Transverse colon (tissue), 4 donors: ENCODE data around the gene ZNF232. TPM values are rescaled to one million over a fixed set of nuclear protein-coding genes. Genes with fewer than 3 reads are reported as not detected.

ENCODE experiments used
- DNase-seq: peaks from one replicate; pipeline ENCODE4 v3.0.0-alpha.2; 2019
- H3K27ac ChIP-seq, 4 donors: fragments of 200-600 bp; sonication (generic); 2 replicates each; pipeline ENCODE4 v1.5.1; 2016 to 2018; ENCODE audit warnings: inconsistent platforms in 4 of 4
- H3K27me3 ChIP-seq: fragments of 200-600 bp; sonication (generic); 2 replicates; pipeline ENCODE4 v1.5.1; 2017; ENCODE audit warnings: inconsistent platforms
- H3K36me3 ChIP-seq, 4 donors: fragments of 200-600 bp; sonication (generic); 2 replicates each; pipeline ENCODE4 v1.5.1; 2017 to 2019; ENCODE audit warnings: inconsistent platforms in 4 of 4
- H3K4me1 ChIP-seq, 4 donors: fragments of 200-600 bp; sonication (generic); 2 replicates each; pipeline ENCODE4 v1.5.1; 2017 to 2020; ENCODE audit warnings: inconsistent platforms in 4 of 4
- H3K4me3 ChIP-seq, 4 donors: fragments of 200-600 bp; sonication (generic); 1 replicate in 1 of 4; 2 replicates in 3 of 4; pipeline versions ENCODE4 v1.5.1 to v1.6.1; 2017 to 2019; ENCODE audit warnings: inconsistent platforms in 4 of 4
- H3K9me3 ChIP-seq, 2 donors: fragments of 200-600 bp; sonication (generic); 2 replicates each; pipeline ENCODE4 v1.5.1; 2017 to 2019; ENCODE audit warnings: inconsistent platforms in 2 of 2
- CTCF ChIP-seq, 5 experiments: fragments of 200-600 bp in 3 of 5; fragments of 450-650 bp in 2 of 5; sonication (generic) in 3 of 5; IDR thresholded peaks; 1 replicate in 2 of 5; 2 replicates in 3 of 5; pipeline ENCODE4 v1.5.1; 2016 to 2017; ENCODE audit warnings: antibody characterized with exemption in 5 of 5, inconsistent platforms in 3 of 5, mild to moderate bottlenecking in 2 of 5, moderate library complexity in 1 of 5
- EP300 ChIP-seq: sonication (generic); formaldehyde crosslinking; IDR thresholded peaks from one replicate; pipeline ENCODE4 v1.6.1; 2017; ENCODE audit warnings: antibody characterized with exemption, low read depth
- POLR2A ChIP-seq: fragments of 450-650 bp; IDR thresholded peaks from one replicate; pipeline ENCODE4 v1.6.1; 2016; ENCODE audit warnings: antibody characterized with exemption, mild to moderate bottlenecking, moderate library complexity
- POLR2AphosphoS5 ChIP-seq, 3 donors: sonication (generic); formaldehyde crosslinking; IDR thresholded peaks; one replicate each; pipeline ENCODE4 v1.6.1; 2016; ENCODE audit warnings: antibody characterized with exemption in 3 of 3
- WGBS, 2 donors: methylation state at CpG; one replicate each; pipeline ENCODE4 v1.1.5; 2018; ENCODE audit warnings: low coverage in 1 of 2; 5-methylcytosine and 5-hydroxymethylcytosine counted together
- in situ Hi-C, 4 donors: fragments of 200-750 bp; cut with MboI; loops; one replicate each; pipeline versions ENCODE4 v1.15.0 to v1.15.1; 2017; ENCODE audit warnings: low sequenced_read_pairs in 3 of 4, low pct_ligation_motif_present in 1 of 4, low pct_unique_long_range_greater_than_20kb in 1 of 4
- intact Hi-C: fragments of 100-400 bp; cut with DNase I; formaldehyde crosslinking; loops from one replicate; pipeline ENCODE4 v1.15.1; 2023; ENCODE audit warnings: low total_unique reads
- total RNA-seq, 4 donors: library from RNA; depleted of rRNA; stranded (reverse); fragments of >200 nt; gene quantifications; one replicate each; pipeline ENCODE4 v1.1.0, GENCODE V29; 2016

ZNF232 gene
- total RNA-seq, 4 donors from 2014 or later = 6.8 to 69.6 (median 27.2) TPM

DNA sequence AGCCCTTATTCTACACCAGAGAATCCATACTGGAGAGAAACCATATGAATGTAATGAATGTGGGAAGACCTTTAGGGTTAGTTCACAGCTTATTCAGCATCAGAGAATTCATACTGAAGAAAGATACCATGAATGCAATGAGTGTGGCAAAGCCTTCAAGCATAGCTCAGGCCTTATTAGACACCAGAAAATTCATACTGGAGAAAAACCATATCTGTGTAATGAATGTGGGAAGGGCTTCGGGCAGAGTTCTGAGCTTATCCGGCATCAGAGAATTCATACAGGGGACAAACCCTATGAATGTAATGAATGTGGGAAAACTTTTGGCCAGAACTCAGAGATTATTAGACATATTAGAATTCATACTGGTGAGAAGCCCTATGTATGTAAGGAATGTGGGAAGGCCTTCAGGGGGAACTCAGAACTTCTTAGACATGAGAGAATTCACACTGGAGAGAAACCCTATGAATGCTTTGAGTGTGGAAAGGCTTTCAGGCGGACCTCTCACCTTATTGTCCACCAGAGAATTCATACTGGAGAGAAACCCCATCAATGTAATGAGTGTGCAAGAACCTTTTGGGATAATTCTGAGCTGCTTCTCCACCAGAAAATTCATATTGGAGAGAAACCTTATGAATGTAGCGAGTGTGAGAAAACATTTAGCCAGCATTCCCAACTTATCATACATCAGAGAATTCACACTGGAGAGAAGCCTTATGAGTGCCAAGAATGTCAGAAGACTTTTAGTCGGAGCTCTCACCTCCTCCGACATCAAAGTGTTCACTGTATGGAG, 19.3 kb downstream of the ZNF232 start:
- Histone ChIP-seq H3K27me3 (peaks cover 4% of the 10 kb centered on the region), H3K4me1 (peaks cover 0 to 6% (median 0%) of the 10 kb centered on the region in 4 donors), H3K4me3 (no peak overlapping the region), H3K27ac (no peak overlapping the region), H3K9me3 (peaks cover 96 to 100% of the 10 kb centered on the region in 2 donors), H3K36me3 (peaks cover 5 to 62% (median 31%) of the 10 kb centered on the region in 4 donors)
- WGBS, 2 donors = 96 to 100% methylated on average over 5 to 6 of the region's 6 CpGs
- intact Hi-C loops = no loop called here
- in situ Hi-C loops = no loop called here
- DNase-seq = no peak
- no peak for TF ChIP-seq CTCF (IDR thresholded peaks at IDR 0.05)
- no peak for TF ChIP-seq EP300
- TF ChIP-seq POLR2AphosphoS5 (IDR thresholded peaks at IDR 0.05) = no peak
- no peak for TF ChIP-seq POLR2A

DNA sequence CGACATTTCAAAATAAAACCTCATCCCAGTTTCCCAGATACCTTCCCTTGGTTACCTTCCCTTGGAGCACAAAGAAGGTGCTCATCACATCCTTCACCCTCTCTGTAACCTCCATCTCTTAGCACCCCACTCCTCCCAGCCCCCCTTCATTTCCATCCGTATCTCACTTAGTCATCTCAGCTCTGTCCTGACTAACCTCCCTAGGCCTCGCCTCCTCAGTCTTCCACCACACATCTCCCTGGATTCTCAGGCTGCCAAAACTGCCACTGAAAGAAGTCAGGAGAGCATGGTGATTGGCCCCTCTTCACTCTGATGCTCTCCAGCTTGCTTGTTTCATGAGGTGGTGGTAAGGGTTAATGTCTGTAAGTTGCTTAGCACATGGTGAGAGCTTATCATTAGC, 31.1 kb downstream of the ZNF232 start:
- no peaks in the 10 kb centered on the region for H3K27me3 ChIP-seq
- H3K9me3 ChIP-seq = peaks cover 16 to 20% of the 10 kb centered on the region in 2 donors
- H3K4me3 ChIP-seq = no peak overlapping the region
- intact Hi-C loops = loop anchor here (5.0 kb wide), 1 partner anchor 1557 kb away; no protein-coding TSS in a partner anchor
- H3K36me3 ChIP-seq = peaks cover 0 to 23% (median 2%) of the 10 kb centered on the region in 4 donors
- no peak for DNase-seq
- TF ChIP-seq CTCF (IDR thresholded peaks at IDR 0.05) (no peak), POLR2AphosphoS5 (IDR thresholded peaks at IDR 0.05) (no peak), POLR2A (no peak), EP300 (no peak)
- peaks cover 5 to 20% (median 11%) of the 10 kb centered on the region in 4 donors for H3K4me1 ChIP-seq
- 89 to 97% methylated on average over 3 of the region's 3 CpGs for WGBS, 2 donors
- no peak overlapping the region for H3K27ac ChIP-seq
- in situ Hi-C loops = no loop called here

DNA sequence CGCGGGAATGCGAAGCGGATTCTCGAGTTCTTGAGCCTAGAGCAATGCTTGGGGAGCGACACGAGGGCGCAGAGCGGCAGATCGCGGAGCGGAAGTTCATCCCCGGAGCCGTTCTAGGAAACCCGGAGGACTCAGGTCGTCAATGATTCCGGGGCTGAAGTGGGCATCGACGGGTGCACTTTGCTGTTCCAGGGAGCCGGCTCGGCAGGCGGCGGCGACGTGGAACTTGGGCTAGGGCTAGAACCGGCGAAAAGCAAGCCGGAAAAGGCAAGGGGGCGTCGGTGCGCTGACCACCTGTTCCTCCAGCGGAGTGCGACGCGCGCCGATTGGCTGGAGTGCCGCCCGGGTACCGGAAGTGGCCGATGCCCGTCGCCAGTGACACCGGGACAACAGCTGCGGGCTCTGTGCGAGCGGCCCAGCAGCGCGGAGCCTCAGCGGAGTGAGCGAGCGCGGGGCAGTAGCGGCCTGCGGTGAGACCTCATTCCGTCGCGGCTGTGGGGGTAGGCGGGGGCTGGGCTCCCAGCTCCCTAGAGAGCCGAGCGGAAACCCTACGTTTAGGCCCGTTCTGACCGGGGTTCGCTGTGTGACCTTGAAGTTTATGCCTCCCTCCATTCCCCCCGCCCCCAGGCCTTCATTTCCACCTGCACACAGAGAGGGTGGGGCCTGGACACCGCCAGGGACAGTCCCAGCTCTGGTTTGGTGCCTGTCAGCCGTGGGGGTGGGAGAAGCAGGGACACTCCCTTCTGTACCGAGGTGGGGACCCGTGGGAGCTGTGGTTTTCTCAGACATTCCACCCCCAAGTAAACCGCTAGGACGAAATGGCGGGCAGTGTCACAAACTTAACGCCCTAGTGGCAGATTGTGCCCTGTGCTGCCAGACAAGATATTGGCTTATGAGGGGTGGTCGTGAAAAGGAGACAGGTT, 33.3 kb downstream of the ZNF232 start, which contains the start of gene ZFP3:
Gene ZFP3 (plus strand): TSS at position 362 of the 923 bp plus-strand sequence. CDS start 13,038 bp downstream, outside the sequence.
- in situ Hi-C loops = no loop called here
- TF ChIP-seq EP300 (no peak), POLR2A (peak; percentile 78), POLR2AphosphoS5 (IDR thresholded peaks at IDR 0.05) (peak; percentile 24 to 84 (median 74)), CTCF (IDR thresholded peaks at IDR 0.05) (peak in 4 of 5 experiments; percentile 6 to 53 (median 28))
- WGBS, 2 donors = 3 to 14% methylated on average over 1 to 31 of the region's 75 CpGs

More for the DNA sequence above, 33.3 kb downstream of the ZNF232 start, which contains the start of gene ZFP3:
- intact Hi-C loops = no loop called here
- DNase-seq = peak; percentile 90
- Histone ChIP-seq H3K27ac (peak within 1 kb of the TSS; percentile 85 to 89 (median 87)), H3K27me3 (no peaks in the 10 kb centered on the region), H3K4me3 (peak within 1 kb of the TSS; percentile 54 to 76 (median 70)), H3K9me3 (peaks cover 6% of the 10 kb centered on the region in 2 donors), H3K36me3 (peaks cover 0 to 10% (median under 1%) of the 10 kb centered on the region in 4 donors), H3K4me1 (peaks cover 5 to 20% (median 11%) of the 10 kb centered on the region in 4 donors)
